Natural killer cell (primary cell): ENCODE data around the gene HOXC5. TPM values are rescaled to one million over a fixed set of nuclear protein-coding genes. Genes with fewer than 3 reads are reported as not detected.

Experiments
- ATAC-seq, 3 donors: fragments of 150-1000 bp in 2 of 3; fragments of 200-7000 bp in 1 of 3; cut with Tn5 transposase; 1 replicate in 1 of 3; 2 replicates in 2 of 3; pipeline ENCODE4 v1.10.0; 2021; ENCODE audit warnings: mild to moderate bottlenecking in 2 of 3, moderate library complexity in 2 of 3
- DNase-seq, 2 donors: peaks; one replicate each; pipeline versions ENCODE4 v3.0.0 to v3.0.0-alpha.2; 2013 to 2021; ENCODE audit warnings: mixed read lengths in 1 of 2
- H3K27ac ChIP-seq: one replicate; pipeline ENCODE4 v1.5.1; 2013; ENCODE audit warnings: mild to moderate bottlenecking, low read length
- H3K27me3 ChIP-seq: one replicate; pipeline ENCODE4 v1.6.1; 2013; ENCODE audit warnings: low read length; ENCODE audit not compliant: control insufficient read depth, insufficient read depth
- H3K36me3 ChIP-seq: one replicate; pipeline ENCODE4 v1.6.1; 2013; ENCODE audit warnings: low read length; ENCODE audit not compliant: control insufficient read depth, insufficient read depth
- H3K4me1 ChIP-seq: one replicate; pipeline ENCODE4 v1.6.1; 2013; ENCODE audit warnings: low read length; ENCODE audit not compliant: control insufficient read depth, insufficient read depth
- H3K4me3 ChIP-seq: one replicate; pipeline ENCODE4 v1.5.1; 2013; ENCODE audit warnings: low read length
- H3K9me3 ChIP-seq: one replicate; pipeline ENCODE4 v1.6.1; 2013; ENCODE audit warnings: low read length; ENCODE audit not compliant: control insufficient read depth, insufficient read depth
- H3K27ac Mint-ChIP-seq, 2 donors: one replicate each; pipeline ENCODE4 v1.8.0; 2022; ENCODE audit warnings: mild to moderate bottlenecking in 2 of 2, mixed read lengths in 2 of 2, moderate library complexity in 1 of 2
- H3K27me3 Mint-ChIP-seq, 2 donors: one replicate each; pipeline ENCODE4 v1.8.0; 2022; ENCODE audit warnings: low read depth in 2 of 2, mixed read lengths in 2 of 2
- H3K36me3 Mint-ChIP-seq: one replicate; pipeline ENCODE4 v1.8.0; 2022; ENCODE audit warnings: mixed read lengths
- H3K4me1 Mint-ChIP-seq, 2 donors: one replicate each; pipeline ENCODE4 v1.8.0; 2022; ENCODE audit warnings: mixed read lengths in 2 of 2
- H3K4me3 Mint-ChIP-seq: one replicate; pipeline ENCODE4 v1.8.0; 2022; ENCODE audit warnings: mild to moderate bottlenecking, moderate library complexity, mixed read lengths
- H3K9me3 Mint-ChIP-seq, 2 donors: one replicate each; pipeline ENCODE4 v1.8.0; 2022; ENCODE audit warnings: mixed read lengths in 2 of 2
- WGBS: methylation state at CpG from one replicate; pipeline ENCODE4 v1.1.7; 2013; ENCODE audit warnings: missing lambda C conversion rate; ENCODE audit not compliant: insufficient coverage; 5-methylcytosine and 5-hydroxymethylcytosine counted together
- intact Hi-C: fragments of 100-400 bp; cut with micrococcal nuclease; formaldehyde crosslinking; loops from one replicate; pipeline ENCODE4 v1.14.2; 2022
- total RNA-seq, 4 donors: library from RNA; stranded (reverse); fragments of 120-200 nt in 1 of 4; gene quantifications; one replicate each; pipeline versions ENCODE4 v1.2.3 to v1.2.4, GENCODE V29; 2013 to 2022
- TF ChIP-seq, protein P1 (sequence below): fragments of 200-600 bp; IDR thresholded peaks from one replicate; pipeline ENCODE4 v1.8.0; 2022; ENCODE audit warnings: antibody characterized with exemption

The HOXC5 gene
- total RNA-seq, 3 donors from 2014 or later (not counting 1 experiment from before 2014, with no cell fraction given), result 0.20 TPM; not detected in 2

DNA sequence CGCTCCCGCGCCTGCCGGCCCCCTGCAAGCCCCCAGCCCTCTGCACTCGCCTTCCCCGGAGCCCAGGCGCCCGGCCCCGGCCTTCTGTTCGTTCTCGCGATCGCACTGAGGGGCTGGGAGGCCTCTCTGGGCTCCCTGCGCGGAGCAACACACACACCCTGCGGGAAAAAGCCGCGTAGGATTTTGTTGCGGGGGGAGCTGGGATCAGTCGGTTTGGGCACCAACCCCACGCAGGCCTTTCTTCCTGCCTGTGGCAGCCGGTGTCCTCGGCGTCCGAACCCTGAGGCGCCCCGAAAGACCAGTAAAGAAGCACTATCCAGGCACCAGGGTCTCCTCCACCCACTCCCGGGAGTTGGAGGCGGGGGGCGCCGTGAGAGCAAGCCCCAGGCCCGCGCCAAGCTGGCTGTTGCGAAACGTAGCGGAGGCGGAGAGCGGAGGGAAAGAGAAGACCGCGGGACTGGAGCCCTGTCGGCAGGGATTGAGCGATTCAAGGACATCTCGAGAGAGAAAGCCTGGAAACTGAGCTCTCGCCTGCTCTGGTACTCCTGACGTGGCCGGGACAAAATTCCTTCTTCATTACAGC, 1.9 kb upstream of the HOXC5 start:
- Mint-ChIP-seq H3K36me3 (no peaks in the 10 kb centered on the region), H3K27me3 (peaks cover 79 to 93% of the 10 kb centered on the region in 2 donors), H3K9me3 (peaks cover 0 to 2% of the 10 kb centered on the region in 2 donors), H3K4me3 (no peak overlapping the region), H3K4me1 (peaks cover 23 to 32% of the 10 kb centered on the region in 2 donors), H3K27ac (no peak overlapping the region)
- Histone ChIP-seq H3K4me1 (peaks cover 29% of the 10 kb centered on the region), H3K4me3 (no peak overlapping the region), H3K27ac (no peak overlapping the region), H3K27me3 (peaks cover 88% of the 10 kb centered on the region), H3K9me3 (peaks cover 9% of the 10 kb centered on the region), H3K36me3 (no peaks in the 10 kb centered on the region)
- TF ChIP-seq, protein P1, sequence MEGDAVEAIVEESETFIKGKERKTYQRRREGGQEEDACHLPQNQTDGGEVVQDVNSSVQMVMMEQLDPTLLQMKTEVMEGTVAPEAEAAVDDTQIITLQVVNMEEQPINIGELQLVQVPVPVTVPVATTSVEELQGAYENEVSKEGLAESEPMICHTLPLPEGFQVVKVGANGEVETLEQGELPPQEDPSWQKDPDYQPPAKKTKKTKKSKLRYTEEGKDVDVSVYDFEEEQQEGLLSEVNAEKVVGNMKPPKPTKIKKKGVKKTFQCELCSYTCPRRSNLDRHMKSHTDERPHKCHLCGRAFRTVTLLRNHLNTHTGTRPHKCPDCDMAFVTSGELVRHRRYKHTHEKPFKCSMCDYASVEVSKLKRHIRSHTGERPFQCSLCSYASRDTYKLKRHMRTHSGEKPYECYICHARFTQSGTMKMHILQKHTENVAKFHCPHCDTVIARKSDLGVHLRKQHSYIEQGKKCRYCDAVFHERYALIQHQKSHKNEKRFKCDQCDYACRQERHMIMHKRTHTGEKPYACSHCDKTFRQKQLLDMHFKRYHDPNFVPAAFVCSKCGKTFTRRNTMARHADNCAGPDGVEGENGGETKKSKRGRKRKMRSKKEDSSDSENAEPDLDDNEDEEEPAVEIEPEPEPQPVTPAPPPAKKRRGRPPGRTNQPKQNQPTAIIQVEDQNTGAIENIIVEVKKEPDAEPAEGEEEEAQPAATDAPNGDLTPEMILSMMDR, result no peak
- 6% methylated on average over 46 of the region's 46 CpGs for WGBS
- ATAC-seq (no peak), DNase-seq (no peak)
- intact Hi-C loops, result loop anchor here (5.0 to 10.0 kb wide), 2 partner anchors 34 to 54 kb away; no protein-coding TSS in a partner anchor

DNA sequence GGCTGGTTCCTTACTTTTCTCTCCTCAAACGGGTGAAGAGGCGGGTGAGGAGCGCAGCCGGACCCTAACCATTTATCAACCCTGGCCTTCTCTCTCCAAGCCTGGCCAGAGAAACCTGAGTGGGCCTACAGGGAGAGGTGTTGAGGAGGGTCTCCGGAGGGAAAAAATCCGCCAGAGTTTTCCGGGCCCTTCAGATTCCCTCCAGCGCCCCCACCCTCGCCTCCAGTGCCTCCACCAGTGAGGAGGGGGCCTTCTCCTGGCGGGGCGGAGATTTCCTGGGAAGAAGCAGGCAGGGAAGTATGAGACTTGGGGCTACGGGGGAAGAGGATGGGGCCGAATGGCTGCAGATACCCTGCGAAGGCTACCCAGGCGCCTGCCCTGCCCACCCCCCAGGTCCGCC, 1.4 kb upstream of the HOXC5 start:
- peaks cover 9% of the 10 kb centered on the region for H3K9me3 ChIP-seq
- Mint-ChIP-seq H3K4me3 (no peak overlapping the region), H3K27me3 (peaks cover 78 to 91% of the 10 kb centered on the region in 2 donors), H3K27ac (no peak overlapping the region), H3K9me3 (peaks cover 0 to 2% of the 10 kb centered on the region in 2 donors), H3K4me1 (peaks cover 23 to 32% of the 10 kb centered on the region in 2 donors), H3K36me3 (no peaks in the 10 kb centered on the region)
- H3K36me3 ChIP-seq, result no peaks in the 10 kb centered on the region
- TF ChIP-seq, protein P1, result no peak
- intact Hi-C loops, result loop anchor here (5.0 to 10.0 kb wide), 2 partner anchors 34 to 53 kb away; no protein-coding TSS in a partner anchor
- no peak for DNase-seq
- H3K4me1 ChIP-seq, result peaks cover 29% of the 10 kb centered on the region
- ATAC-seq, result no peak
- 41% methylated on average over 11 of the region's 16 CpGs for WGBS
- H3K4me3 ChIP-seq, result no peak overlapping the region
- peaks cover 88% of the 10 kb centered on the region for H3K27me3 ChIP-seq
- H3K27ac ChIP-seq, result no peak overlapping the region

- H3K27me3 ChIP-seq, result peaks cover 91% of the 10 kb centered on the region
- H3K27ac ChIP-seq, result no peak overlapping the region
- H3K4me1 Mint-ChIP-seq, result peaks cover 23 to 28% of the 10 kb centered on the region in 2 donors
- H3K4me3 ChIP-seq, result no peak overlapping the region
- WGBS, result 41% methylated on average over 6 of the region's 6 CpGs
- DNase-seq (no peak), ATAC-seq (no peak)
- H3K9me3 Mint-ChIP-seq, result peaks cover 0 to 2% of the 10 kb centered on the region in 2 donors
- H3K36me3 Mint-ChIP-seq, result no peaks in the 10 kb centered on the region
- no peaks in the 10 kb centered on the region for H3K36me3 ChIP-seq
- H3K4me1 ChIP-seq, result peaks cover 26% of the 10 kb centered on the region
- peaks cover 76 to 91% of the 10 kb centered on the region in 2 donors for H3K27me3 Mint-ChIP-seq
- H3K4me3 Mint-ChIP-seq, result peak overlapping the region; percentile 88
- peaks cover 9% of the 10 kb centered on the region for H3K9me3 ChIP-seq
- intact Hi-C loops, result loop anchor here (1.0 to 10.0 kb wide), 4 partner anchors 15 to 159 kb away; no protein-coding TSS in a partner anchor
- TF ChIP-seq, protein P1, result no peak
- H3K27ac Mint-ChIP-seq, result no peak overlapping the region
Observed at GRCh38 chr12:54032086-54032619, 697 bp upstream of the HOXC5 start.
